Mesothelial cell of epicardium (in vitro differentiated cells): ENCODE data around the gene AMPD1. TPM values are rescaled to one million over a fixed set of nuclear protein-coding genes. Genes with fewer than 3 reads are reported as not detected.

Experiments used
- DNase-seq, 2 experiments: peaks; one replicate each; pipeline ENCODE4 v3.0.0; 2021; ENCODE audit warnings: low spot score in 2 of 2; ENCODE audit not compliant: unreplicated experiment in 2 of 2
- H3K27ac Mint-ChIP-seq: 2 replicates; pipeline ENCODE4 v1.8.0; 2021; ENCODE audit warnings: mixed read lengths
- H3K27me3 Mint-ChIP-seq: 2 replicates; pipeline ENCODE4 v1.8.0; 2021; ENCODE audit warnings: low read depth, mixed read lengths
- H3K36me3 Mint-ChIP-seq: 2 replicates; pipeline ENCODE4 v1.8.0; 2021; ENCODE audit warnings: mixed read lengths
- H3K4me1 Mint-ChIP-seq: 2 replicates; pipeline ENCODE4 v1.8.0; 2021; ENCODE audit warnings: mixed read lengths
- H3K4me3 Mint-ChIP-seq: 2 replicates; pipeline ENCODE4 v1.8.0; 2021; ENCODE audit warnings: mild to moderate bottlenecking, moderate library complexity, mixed read lengths
- H3K9me3 Mint-ChIP-seq: 2 replicates; pipeline ENCODE4 v1.8.0; 2021; ENCODE audit warnings: mixed read lengths
- total RNA-seq: library from RNA; stranded (reverse); gene quantifications from 3 replicates; pipeline ENCODE4 v1.2.1, GENCODE V29; 2021
- TF ChIP-seq, protein P1 (sequence below): fragments of 200-600 bp; sonication (generic); IDR thresholded peaks from one replicate; pipeline ENCODE4 v1.5.0; 2021; ENCODE audit warnings: antibody characterized with exemption; ENCODE audit not compliant: unreplicated experiment

Gene AMPD1
- total RNA-seq, 1 donor from 2014 or later: not detected

DNA sequence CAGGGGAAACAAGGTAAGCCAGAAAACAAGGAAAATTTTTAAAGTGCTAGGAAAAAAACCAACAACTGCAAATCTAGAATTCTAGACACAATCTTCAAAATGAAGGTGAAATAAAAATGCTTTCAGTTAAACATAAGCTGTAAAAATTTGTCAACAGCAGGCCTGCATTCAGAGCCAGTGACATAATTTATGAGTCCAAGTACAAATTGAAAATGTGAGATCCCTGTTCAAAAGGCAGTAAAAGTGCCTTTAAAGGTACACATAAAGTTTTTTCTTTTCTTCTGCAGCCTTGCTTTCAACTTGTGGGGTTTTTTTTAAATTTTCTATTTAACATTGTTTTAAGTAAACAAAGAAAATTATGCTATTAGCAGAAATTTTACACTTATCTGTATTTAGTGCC, 62.9 kb downstream of the AMPD1 start:
- no peak overlapping the region for H3K4me3 Mint-ChIP-seq
- no peaks in the 10 kb centered on the region for H3K36me3 Mint-ChIP-seq
- DNase-seq: no peak
- TF ChIP-seq, protein P1, sequence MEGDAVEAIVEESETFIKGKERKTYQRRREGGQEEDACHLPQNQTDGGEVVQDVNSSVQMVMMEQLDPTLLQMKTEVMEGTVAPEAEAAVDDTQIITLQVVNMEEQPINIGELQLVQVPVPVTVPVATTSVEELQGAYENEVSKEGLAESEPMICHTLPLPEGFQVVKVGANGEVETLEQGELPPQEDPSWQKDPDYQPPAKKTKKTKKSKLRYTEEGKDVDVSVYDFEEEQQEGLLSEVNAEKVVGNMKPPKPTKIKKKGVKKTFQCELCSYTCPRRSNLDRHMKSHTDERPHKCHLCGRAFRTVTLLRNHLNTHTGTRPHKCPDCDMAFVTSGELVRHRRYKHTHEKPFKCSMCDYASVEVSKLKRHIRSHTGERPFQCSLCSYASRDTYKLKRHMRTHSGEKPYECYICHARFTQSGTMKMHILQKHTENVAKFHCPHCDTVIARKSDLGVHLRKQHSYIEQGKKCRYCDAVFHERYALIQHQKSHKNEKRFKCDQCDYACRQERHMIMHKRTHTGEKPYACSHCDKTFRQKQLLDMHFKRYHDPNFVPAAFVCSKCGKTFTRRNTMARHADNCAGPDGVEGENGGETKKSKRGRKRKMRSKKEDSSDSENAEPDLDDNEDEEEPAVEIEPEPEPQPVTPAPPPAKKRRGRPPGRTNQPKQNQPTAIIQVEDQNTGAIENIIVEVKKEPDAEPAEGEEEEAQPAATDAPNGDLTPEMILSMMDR: no peak
- H3K9me3 Mint-ChIP-seq: no peaks in the 10 kb centered on the region
- peaks cover 6% of the 10 kb centered on the region for H3K27me3 Mint-ChIP-seq
- H3K27ac Mint-ChIP-seq: no peak overlapping the region
- no peaks in the 10 kb centered on the region for H3K4me1 Mint-ChIP-seq

DNA sequence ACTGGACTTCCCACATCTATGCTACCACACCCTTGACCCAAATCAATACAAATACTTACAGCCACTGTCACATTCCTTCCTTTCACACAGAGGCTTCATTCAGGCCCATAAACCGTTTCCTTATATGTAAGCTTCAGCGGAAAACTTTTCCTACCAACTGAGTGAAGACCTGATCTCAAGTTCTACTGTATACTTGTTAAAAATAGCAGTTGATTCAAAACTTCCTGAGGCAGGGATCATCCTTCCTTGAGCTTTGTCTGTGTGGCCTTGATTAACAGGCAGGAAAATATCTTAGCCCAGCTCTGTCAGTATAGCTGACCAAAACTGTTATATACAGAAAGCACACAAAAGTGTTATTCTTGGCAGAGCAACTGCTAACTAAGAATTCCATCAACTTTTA, 68.2 kb downstream of the AMPD1 start:
- H3K9me3 Mint-ChIP-seq: no peaks in the 10 kb centered on the region
- no peak overlapping the region for H3K4me3 Mint-ChIP-seq
- no peaks in the 10 kb centered on the region for H3K36me3 Mint-ChIP-seq
- H3K27ac Mint-ChIP-seq: no peak overlapping the region
- TF ChIP-seq, protein P1: no peak
- peaks cover 6% of the 10 kb centered on the region for H3K27me3 Mint-ChIP-seq
- no peak for DNase-seq
- H3K4me1 Mint-ChIP-seq: no peaks in the 10 kb centered on the region

DNA sequence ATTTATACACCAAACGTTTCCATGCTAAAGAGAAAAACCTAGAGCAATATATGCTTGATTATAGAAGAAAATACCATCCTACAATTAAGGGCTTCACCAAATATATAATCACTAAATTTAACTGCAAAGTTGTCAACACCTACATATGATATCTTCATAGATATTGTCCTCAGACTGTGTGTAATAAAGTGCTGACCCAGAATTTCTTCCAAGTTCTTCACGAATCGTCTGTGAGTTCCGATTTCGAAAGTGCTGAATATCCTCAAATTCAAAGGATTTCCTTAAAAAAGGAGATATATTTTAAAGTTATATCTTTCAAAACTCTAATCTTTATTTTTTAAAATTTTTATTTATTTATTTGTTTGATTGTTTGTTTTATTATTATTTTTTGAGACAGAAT, 72.0 kb downstream of the AMPD1 start:
- TF ChIP-seq, protein P1: no peak
- Mint-ChIP-seq H3K36me3 (no peaks in the 10 kb centered on the region), H3K4me1 (no peaks in the 10 kb centered on the region), H3K4me3 (no peak overlapping the region), H3K27me3 (no peaks in the 10 kb centered on the region), H3K9me3 (no peaks in the 10 kb centered on the region), H3K27ac (no peak overlapping the region)
- DNase-seq: no peak

Other genes with a start within 250 kb of the AMPD1 start
- 66.9 to 72.3 TPM (median 71.3 TPM) in 3 replicates for gene TRIM33, start 184.3 kb downstream of the AMPD1 start, total RNA-seq
- gene BCAS2, start 113.9 kb downstream of the AMPD1 start, total RNA-seq: 39.3 to 39.5 TPM (median 39.4 TPM) in 3 replicates
- gene DENND2C, start 25.5 kb downstream of the AMPD1 start, total RNA-seq: 2.2 to 2.4 TPM (median 2.3 TPM) in 3 replicates
- 39.8 to 40.0 TPM (median 39.8 TPM) in 3 replicates for gene NRAS, start 21.2 kb upstream of the AMPD1 start, total RNA-seq
- 524 to 556 TPM (median 530 TPM) in 3 replicates for gene CSDE1, start 62.4 kb upstream of the AMPD1 start, total RNA-seq
- gene SIKE1, start 85.1 kb upstream of the AMPD1 start, total RNA-seq: 61.0 to 64.2 TPM (median 62.8 TPM) in 3 replicates
- not detected in 3 replicates for gene SYCP1, start 159.3 kb upstream of the AMPD1 start, total RNA-seq